Vagina (tissue), 2 donors: ENCODE results near the gene BCL7C.

Source experiments
- CTCF ChIP-seq, 3 experiments: fragments of 450-650 bp in 2 of 3; fragments of 200-600 bp in 1 of 3; sonication (generic) in 1 of 3; IDR thresholded peaks; one replicate each; pipeline ENCODE4 v1.5.1; 2017 to 2019; ENCODE audit warnings: antibody characterized with exemption in 3 of 3, mild to moderate bottlenecking in 2 of 3, moderate library complexity in 2 of 3
- POLR2AphosphoS5 ChIP-seq, 2 donors: sonication (generic); formaldehyde crosslinking; IDR thresholded peaks; one replicate each; pipeline ENCODE4 v1.9.0; 2017; ENCODE audit warnings: antibody characterized with exemption in 2 of 2, mild to moderate bottlenecking in 2 of 2, low read depth in 1 of 2; ENCODE audit not compliant: insufficient read depth in 1 of 2

GRCh38 chr16:30888856-30889499 lies 4.9 kb downstream of the BCL7C start:
- TF ChIP-seq CTCF (IDR thresholded peaks at IDR 0.05) (no peak), POLR2AphosphoS5 (IDR thresholded peaks at IDR 0.05; ENCODE audit: insufficient read depth in 1 of 2, low read depth in 1 of 2) (no peak)
